Measurements from ENCODE around the gene VTI1A. TPM values are rescaled to one million over a fixed set of nuclear protein-coding genes. Genes with fewer than 3 reads are reported as not detected.

VTI1A gene
- total and polyA plus RNA-seq, 2 of the 4 experiments (the other 2 are of a cell fraction) = 9.7 to 24.9 TPM

DNA sequence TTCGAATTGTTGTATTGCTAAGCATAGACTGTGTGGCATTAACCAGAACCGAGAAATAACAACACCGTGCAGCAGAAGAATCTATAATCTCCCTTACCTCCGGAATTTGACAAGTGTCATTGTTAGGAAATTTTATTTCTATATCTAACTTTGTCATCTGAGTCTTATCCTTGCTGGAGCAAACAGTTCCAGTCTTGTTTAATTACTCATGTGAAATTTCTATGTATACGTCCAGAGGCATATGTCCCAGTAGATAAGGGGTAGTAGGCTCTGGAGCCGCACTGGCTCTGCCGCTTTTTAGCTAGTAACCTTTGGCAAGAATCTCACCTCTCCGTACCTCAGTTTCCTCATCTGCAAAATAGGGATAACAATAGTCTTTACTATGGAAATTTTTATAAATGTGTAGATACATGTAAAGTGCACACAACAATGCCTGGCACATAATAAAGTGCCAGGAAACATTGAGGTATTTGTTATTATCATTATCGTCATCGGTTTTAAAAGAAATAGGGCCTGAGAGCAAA lies 228.6 kb downstream of the VTI1A start:
- no peak overlapping the region for H2AFZ ChIP-seq (replicated peaks; ENCODE audit: low read length, poor library complexity)
- H2BK120ac ChIP-seq (ENCODE audit: low read depth, low read length) = no peak overlapping the region
- no peak overlapping the region for H3K56ac ChIP-seq (ENCODE audit: extremely low read depth, insufficient read depth, low read length)
- H4K5ac ChIP-seq (ENCODE audit: low read depth, low read length) = no peak overlapping the region
- H2AK5ac ChIP-seq (ENCODE audit: low read depth, low read length) = no peak overlapping the region
- no peak overlapping the region for H3K4me3 ChIP-seq (ENCODE audit: insufficient read depth, low read depth, low read length)
- CTCF ChIA-PET = no interaction called here
- intact Hi-C loops (cut with micrococcal nuclease) (no loop called here), dilution Hi-C loops (cut with HindIII; ENCODE audit: low sequenced_read_pairs, unreplicated experiment) (no loop called here), in situ Hi-C loops (cut with MboI; ENCODE audit: low sequenced_read_pairs) (no loop called here)
- H3K23ac ChIP-seq (ENCODE audit: low read depth, low read length) = no peak overlapping the region
- H3K18ac ChIP-seq (ENCODE audit: low read depth, low read length) = no peak overlapping the region
- H3K4me2 ChIP-seq (ENCODE audit: low read depth, low read length) = no peak overlapping the region
- no peak overlapping the region for H2BK15ac ChIP-seq (ENCODE audit: low read depth, low read length)
- POLR2A ChIA-PET (ENCODE audit: unreplicated experiment) = no interaction called here
- H2BK20ac ChIP-seq (ENCODE audit: low read depth, low read length) = no peak overlapping the region
- peaks cover 2% of the 10 kb centered on the region; the same call in 1 of the 2 replicates for H3K36me3 ChIP-seq (ENCODE audit: control insufficient read depth, insufficient read depth, low read length)
- H4K8ac ChIP-seq (ENCODE audit: low read depth in 2 of 2, low read length in 2 of 2) = no peak overlapping the region
- no peak overlapping the region for H3K9ac ChIP-seq (ENCODE audit: low read depth, low read length)
- H3K9me3 ChIP-seq (ENCODE audit: control insufficient read depth, insufficient read depth, low read length) = no peaks in the 10 kb centered on the region
- H3K27ac ChIP-seq (ENCODE audit: insufficient read depth, low read length) = no peak overlapping the region
- no peaks in the 10 kb centered on the region for H3K9me1 ChIP-seq (ENCODE audit: insufficient read depth, low read length)
- BruUV-seq (replicated peaks) = no TSS peak
- peaks cover 4% of the 10 kb centered on the region; the same call in 1 of the 2 replicates for H3K4me1 ChIP-seq (ENCODE audit: control insufficient read depth, insufficient read depth, low read length)
- ATAC-seq (ENCODE audit: low read depth) (no peak), DNase-seq (no peak)
- no peak overlapping the region for H2BK5ac ChIP-seq (ENCODE audit: low read depth, low read length, poor library complexity, severe bottlenecking)
- TF ChIP-seq FOS (IDR thresholded peaks at IDR 0.05; ENCODE audit: low read depth, low read length) (no peak), CEBPB (IDR thresholded peaks at IDR 0.05; ENCODE audit: low read depth, low read length) (no peak), CTCF (conservative IDR thresholded peaks at IDR 0.05; ENCODE audit: low read depth, low read length) (no peak), SMC3 (IDR thresholded peaks at IDR 0.05; ENCODE audit: low read depth, low read length) (no peak)
- no peak overlapping the region for H2AK9ac ChIP-seq (replicated peaks; ENCODE audit: low read depth, low read length, poor library complexity)
- no peak overlapping the region for H3K4ac ChIP-seq (ENCODE audit: low read depth, low read length)
- H3K79me1 ChIP-seq (ENCODE audit: low read depth in 1 of 2, low read length in 2 of 2) = no peaks in the 10 kb centered on the region
- H3K27me3 ChIP-seq (ENCODE audit: control insufficient read depth, insufficient read depth, low read length) = no peaks in the 10 kb centered on the region
- H4K91ac ChIP-seq (ENCODE audit: insufficient read depth, low read depth, low read length) = no peak overlapping the region
- WGBS, 2 experiments (ENCODE audit: extremely low coverage in 2 of 2, insufficient read length in 1 of 2) = no CpG with 5 or more reads among the region's 10 CpGs
- no peak overlapping the region for H3K14ac ChIP-seq (replicated peaks; ENCODE audit: low read depth, low read length)
- no peaks in the 10 kb centered on the region for H4K20me1 ChIP-seq (ENCODE audit: insufficient read depth, low read length)

Data from IMR-90 (cell line).